Upper lobe of left lung (tissue), 4 donors: Measurements from ENCODE around the gene TSPEAR.

Experiments
- POLR2A ChIP-seq, 4 donors: fragments of 450-650 bp; IDR thresholded peaks; one replicate each; pipeline ENCODE4 v1.5.1; 2016 to 2017; ENCODE audit warnings: antibody characterized with exemption in 4 of 4, mild to moderate bottlenecking in 2 of 4
- TF ChIP-seq, protein P1 (sequence below), 6 experiments: fragments of 450-650 bp in 4 of 6; fragments of 200-600 bp in 2 of 6; sonication (generic) in 2 of 6; IDR thresholded peaks; one replicate each; pipeline ENCODE4 v1.5.1; 2016 to 2019; ENCODE audit warnings: antibody characterized with exemption in 6 of 6

DNA sequence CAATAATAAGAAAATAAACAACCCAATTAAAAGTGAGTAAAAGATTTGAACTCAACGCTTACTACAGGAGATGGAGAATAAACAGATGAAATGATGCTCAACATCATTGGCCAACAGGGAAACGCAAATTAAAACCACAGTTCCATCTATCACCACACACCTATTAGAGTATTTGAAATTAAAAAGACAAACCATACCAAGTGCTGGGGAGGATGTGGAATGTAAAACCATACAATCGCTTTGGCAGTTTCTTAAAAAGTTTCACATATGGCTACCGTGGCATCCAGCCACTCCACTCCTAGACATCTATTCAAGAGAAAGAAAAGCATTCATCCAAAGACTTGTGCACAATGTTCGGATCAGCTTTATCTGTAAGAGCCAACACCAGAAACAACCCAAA is 257.3 kb downstream of the TSPEAR start:
- no peak for TF ChIP-seq POLR2A (IDR thresholded peaks at IDR 0.05)
- TF ChIP-seq, protein P1, sequence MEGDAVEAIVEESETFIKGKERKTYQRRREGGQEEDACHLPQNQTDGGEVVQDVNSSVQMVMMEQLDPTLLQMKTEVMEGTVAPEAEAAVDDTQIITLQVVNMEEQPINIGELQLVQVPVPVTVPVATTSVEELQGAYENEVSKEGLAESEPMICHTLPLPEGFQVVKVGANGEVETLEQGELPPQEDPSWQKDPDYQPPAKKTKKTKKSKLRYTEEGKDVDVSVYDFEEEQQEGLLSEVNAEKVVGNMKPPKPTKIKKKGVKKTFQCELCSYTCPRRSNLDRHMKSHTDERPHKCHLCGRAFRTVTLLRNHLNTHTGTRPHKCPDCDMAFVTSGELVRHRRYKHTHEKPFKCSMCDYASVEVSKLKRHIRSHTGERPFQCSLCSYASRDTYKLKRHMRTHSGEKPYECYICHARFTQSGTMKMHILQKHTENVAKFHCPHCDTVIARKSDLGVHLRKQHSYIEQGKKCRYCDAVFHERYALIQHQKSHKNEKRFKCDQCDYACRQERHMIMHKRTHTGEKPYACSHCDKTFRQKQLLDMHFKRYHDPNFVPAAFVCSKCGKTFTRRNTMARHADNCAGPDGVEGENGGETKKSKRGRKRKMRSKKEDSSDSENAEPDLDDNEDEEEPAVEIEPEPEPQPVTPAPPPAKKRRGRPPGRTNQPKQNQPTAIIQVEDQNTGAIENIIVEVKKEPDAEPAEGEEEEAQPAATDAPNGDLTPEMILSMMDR (IDR thresholded peaks at IDR 0.05): no peak
